Body of pancreas (tissue), 4 donors: ENCODE data around the gene IL16.

Experiments used
- CTCF ChIP-seq, 7 experiments: fragments of 450-650 bp in 4 of 7; fragments of 200-600 bp in 3 of 7; sonication (generic) in 3 of 7; IDR thresholded peaks; one replicate each; pipeline ENCODE4 v1.5.1; 2016 to 2019; ENCODE audit warnings: antibody characterized with exemption in 7 of 7
- POLR2A ChIP-seq, 3 donors: fragments of 450-650 bp; IDR thresholded peaks; one replicate each; pipeline ENCODE4 v1.6.1; 2016; ENCODE audit warnings: antibody characterized with exemption in 3 of 3, mild to moderate bottlenecking in 2 of 3

GRCh38 chr15:81326466-81327212, 130.0 kb downstream of the IL16 start:
- TF ChIP-seq CTCF (IDR thresholded peaks at IDR 0.05) (no peak), POLR2A (IDR thresholded peaks at IDR 0.05) (no peak)
